Adipose tissue (tissue), 3 donors: ENCODE data around the gene RNF38. TPM values are rescaled to one million over a fixed set of nuclear protein-coding genes. Genes with fewer than 3 reads are reported as not detected.
A peak's percentile ranks its signal among the peaks of the same experiment; 100 is the strongest.
"Not testable (repeated sequence)": the region's sequence is repeated elsewhere in the genome, so short reads cannot be mapped to it uniquely, and the experiment has no call there.

Experiments used
- H3K27ac ChIP-seq: one replicate; pipeline ENCODE4 v1.5.1; 2013; ENCODE audit warnings: low read depth, low read length
- WGBS, 3 donors: extraction: QIAGEN DNeasy Blood & Tissue Kit; methylation state at CpG; one replicate each; pipeline ENCODE4 v1.1.7; 2013; 5-methylcytosine and 5-hydroxymethylcytosine counted together
- polyA plus RNA-seq, 3 donors: library from polyadenylated mRNA; stranded (reverse); fragments of 200-250 nt; gene quantifications; one replicate each; pipeline ENCODE4 v1.2.3, GENCODE V29; 2013
- donor health status: healthy with polysubstance abuse.
- donor health status: Bipolar disorder and iron deficiency.
- donor health status: healthy.

The RNF38 gene
- polyA plus RNA-seq, 3 donors, result 11.2 to 17.8 (median 14.5) TPM

DNA sequence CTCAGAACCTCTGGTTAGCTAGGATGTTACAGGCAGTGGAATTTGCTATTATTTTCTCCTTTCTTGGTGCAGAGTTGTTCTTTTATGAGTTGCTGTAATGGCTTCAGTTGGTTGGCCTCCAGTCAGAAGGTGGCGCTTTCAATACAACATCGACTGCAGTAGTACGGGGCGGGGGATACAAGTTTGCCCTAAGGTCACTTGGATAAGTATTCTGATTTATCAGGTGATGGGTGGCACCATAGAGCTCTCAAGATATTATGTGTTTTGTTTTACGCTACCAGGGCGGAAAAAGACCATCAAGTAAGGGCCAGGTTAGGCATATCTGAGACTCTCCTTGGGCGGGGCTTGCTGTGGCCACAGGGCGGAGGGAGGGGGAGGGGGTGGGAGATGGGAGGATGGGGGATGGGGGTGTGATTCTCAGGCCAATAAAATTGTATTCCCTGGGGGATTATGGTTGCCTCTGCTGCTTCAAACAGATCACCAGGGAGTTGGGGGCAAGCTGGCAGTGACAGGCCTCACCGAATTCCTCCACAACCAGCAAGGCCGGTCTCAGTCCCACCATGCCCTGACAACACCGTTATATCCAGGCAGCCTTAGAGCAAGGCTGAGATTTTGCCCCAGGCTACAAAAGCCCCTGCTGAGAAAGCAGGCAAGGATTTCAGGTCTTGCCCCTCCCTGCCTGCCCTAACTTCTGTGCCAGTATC is 15.9 kb upstream of the RNF38 start:
- H3K27ac ChIP-seq, result no peak overlapping the region

DNA sequence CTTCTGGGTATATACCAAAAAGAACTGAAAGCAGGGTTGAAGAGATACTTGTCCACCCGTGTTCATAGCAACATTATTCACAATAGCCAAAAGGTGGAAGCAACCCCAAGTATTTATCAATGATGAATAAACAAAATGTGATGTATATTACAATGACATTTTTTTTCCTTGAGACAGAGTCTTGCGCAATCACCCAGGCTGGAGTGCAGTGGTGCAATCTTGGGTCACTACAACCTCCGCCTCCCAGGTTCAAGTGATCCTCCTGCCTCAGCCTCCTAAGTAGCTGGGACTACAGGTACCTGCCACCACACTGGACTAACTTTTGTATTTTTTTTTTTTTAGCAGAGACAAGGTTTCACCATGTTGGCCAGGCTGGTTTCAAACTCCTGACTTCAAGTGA is 11.3 kb upstream of the RNF38 start:
- WGBS, 3 donors, result 92 to 96% (median 92%) methylated on average over 3 of the region's 3 CpGs
- H3K27ac ChIP-seq, result not testable (repeated sequence)

More for the DNA sequence above, 15.9 kb upstream of the RNF38 start:
- 94 to 99% (median 96%) methylated on average over 11 of the region's 11 CpGs for WGBS, 3 donors

DNA sequence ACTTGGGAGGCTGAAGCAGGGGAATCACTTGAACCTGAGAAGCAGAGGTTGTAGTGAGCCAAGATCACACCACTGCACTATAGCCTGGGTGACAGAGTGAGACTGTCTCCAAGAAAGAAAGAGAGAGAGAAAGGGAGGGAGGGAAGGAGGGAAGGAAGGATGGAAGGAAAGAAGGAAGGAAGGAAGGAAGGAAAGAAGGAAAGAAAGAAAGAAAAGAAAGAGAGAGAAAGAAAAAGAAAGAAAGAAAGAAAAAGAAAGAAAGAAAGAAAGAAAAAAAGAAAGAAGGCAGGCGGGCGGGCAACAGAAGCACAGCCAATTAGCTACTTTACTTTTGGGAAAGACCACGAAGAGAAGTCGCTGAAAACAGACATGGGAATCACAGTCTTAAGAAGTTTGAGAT is 9.0 kb upstream of the RNF38 start:
- not testable (repeated sequence) for H3K27ac ChIP-seq
- 93 to 98% (median 97%) methylated on average over 4 of the region's 4 CpGs for WGBS, 3 donors

DNA sequence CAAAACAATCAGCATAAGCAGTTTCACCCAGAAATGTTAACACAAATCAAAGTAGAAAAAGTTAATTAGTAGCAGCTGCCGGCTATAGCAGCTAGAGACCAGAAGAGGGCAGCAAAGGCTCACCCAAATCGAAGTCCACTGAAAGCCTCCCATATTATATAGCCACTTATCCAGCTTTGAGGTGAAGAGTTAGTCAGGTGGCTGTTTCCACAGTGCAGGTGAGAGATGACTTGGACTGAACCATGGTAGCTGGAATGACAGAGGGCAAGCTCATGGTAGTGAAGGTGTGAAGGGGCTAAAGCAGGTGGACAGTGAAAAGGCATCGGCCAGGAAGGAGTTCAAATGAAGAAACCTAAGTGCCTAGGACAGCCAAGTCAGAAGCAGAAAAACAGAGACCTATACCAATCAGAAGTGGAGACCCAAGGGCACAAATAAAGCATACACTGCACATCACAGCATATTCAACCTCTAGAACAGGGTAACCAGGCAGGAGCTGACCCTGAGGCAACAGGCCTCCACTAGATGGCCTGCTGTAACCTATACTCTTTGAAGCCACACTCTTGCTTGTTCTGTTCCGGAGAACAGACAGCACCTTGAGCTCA is 7.2 kb upstream of the RNF38 start:
- no peak overlapping the region for H3K27ac ChIP-seq
- WGBS, 3 donors, result 25 to 36% (median 30%) methylated on average over 4 of the region's 4 CpGs

DNA sequence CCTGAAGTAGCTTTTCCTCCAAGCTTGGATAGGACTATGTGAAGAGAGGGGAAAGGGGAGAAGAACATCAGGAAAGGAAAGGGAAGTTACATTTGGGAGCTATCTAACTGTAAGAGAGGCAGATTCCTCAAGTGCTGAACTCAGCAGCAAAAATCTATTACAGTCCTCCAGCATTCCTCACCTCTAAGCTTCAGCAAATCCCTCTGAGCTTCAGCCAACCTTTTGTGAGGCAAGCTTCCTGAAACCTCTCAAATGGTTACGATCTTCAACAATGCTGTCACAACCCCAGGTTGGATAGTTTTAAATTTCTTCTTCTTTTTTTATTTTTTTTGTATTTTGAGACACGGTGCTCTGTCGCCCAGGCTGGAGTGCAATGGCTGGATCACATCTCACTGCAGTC is 2.5 kb upstream of the RNF38 start:
- WGBS, 3 donors, result 65 to 83% (median 67%) methylated on average over 3 of the region's 3 CpGs
- no peak overlapping the region for H3K27ac ChIP-seq

DNA sequence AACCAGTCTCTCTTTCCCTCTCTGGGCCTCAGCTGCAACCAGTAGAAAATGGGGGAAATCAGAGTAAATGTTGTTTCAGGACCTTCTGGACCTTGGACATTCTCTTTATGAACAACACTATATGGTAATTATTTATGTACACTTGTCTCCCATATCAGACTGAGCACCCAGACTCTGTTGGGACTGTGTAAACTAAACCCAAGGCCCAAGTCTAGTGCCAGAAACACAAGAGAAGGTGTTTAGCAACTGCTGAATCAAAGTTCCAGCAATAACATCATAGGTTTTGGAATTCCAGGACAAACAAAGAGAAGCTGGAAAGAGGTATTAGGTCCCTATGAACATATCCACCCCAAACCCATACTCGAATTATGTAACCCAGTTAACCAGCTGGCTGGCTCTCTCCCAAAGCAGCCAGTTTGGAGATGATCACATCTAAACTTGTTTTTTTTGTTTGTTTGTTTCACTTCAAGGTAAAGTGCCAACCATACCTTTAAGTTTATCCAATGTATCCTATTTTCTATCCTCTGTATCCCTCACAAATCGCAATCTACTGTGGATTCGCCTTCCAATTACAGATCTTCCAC is 1.9 kb upstream of the RNF38 start:
- no peak overlapping the region for H3K27ac ChIP-seq
- 81 to 92% (median 90%) methylated on average over 3 of the region's 3 CpGs for WGBS, 3 donors

DNA sequence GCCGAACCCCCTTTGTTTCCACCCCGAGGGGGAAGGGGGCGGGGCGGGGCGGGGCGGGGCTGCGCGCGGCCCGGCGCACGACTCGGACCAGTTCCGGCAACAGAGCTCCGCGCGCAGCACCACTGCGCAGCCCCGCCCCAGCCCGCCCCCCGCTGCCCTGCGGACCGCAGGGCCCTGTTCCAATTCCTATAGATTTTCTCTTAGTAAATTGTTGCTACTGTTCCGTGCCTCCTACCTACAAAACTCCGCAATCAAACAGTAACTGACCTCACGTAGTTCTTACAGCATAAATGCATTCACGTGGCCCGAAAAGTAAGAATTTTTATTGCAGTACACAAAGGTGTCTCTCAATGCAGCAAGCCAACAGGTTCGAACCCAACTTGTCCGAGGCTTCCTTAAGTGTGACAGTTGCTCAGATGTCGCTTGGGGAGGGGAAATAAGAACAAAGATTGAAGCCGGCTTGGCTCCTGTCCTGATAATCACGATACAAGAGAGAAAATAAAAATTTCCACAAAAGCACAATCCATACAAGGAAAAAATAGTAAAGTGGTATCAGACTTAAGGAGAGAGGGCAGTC is 1.2 kb upstream of the RNF38 start:
- 1% methylated on average over 19 to 33 of the region's 33 CpGs for WGBS, 3 donors
- H3K27ac ChIP-seq, result no peak overlapping the region

DNA sequence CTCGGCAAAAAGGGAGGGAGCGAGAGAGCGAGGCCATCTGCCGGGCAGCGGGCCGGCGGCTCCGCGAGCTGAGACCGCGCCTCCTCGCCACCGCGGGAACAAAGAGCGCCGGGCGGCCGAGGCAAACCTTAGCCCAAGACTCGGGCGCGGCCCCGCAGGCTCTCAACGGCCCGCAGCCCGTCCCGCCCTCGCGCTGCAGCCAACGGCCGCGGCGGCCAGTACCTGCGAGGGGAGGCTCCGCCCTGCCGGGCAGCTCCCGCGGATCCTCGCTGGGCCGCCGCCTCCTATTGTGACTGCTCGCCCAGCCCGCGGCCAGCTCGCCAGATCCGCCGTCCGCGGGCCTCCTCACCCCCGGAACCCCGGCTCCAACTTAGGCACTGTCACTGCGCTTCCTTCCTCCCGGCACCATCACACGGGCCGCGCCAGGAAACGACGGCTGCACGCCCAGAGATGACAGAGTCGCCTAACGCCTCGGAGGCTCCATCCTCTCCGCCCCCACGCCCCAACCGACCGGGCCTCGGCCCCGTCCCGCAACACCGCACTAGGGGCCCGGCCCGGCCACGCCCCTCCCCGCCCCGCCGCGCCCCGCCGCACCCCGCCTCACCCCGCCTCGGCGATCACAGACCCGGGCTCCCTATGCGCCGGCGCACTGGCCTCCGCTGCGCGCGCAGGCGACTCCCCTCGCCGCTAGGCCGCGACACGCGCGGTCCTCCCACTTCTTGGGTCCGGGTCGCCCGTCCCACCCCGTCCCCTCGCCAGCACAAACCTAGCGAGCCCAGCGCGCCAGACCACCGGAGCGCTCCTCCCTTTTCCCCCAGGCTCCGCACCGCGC is 479 bp upstream of the RNF38 start:
- 0% methylated on average over 50 to 111 of the region's 111 CpGs for WGBS, 3 donors
- peak overlapping the region; percentile 68 for H3K27ac ChIP-seq

DNA sequence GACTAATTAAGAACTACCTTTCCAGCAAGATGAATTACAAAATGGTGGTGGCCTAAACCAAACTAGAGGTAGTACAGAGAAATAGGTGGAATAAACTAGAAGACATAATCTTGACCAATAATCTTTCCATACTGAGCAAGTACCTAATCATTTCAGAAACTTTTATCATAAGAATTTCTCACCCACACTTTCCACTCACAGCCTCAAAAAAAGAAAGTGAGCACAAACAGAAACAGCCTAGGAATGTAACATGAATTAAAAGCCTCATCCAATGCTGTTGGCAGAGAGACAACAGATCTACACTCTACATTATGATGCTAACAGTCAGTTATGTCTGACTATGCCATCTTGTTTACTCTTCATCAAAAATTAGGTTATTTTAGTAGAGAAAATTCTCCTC is 1.3 kb downstream of the RNF38 start:
- H3K27ac ChIP-seq, result no peak overlapping the region

DNA sequence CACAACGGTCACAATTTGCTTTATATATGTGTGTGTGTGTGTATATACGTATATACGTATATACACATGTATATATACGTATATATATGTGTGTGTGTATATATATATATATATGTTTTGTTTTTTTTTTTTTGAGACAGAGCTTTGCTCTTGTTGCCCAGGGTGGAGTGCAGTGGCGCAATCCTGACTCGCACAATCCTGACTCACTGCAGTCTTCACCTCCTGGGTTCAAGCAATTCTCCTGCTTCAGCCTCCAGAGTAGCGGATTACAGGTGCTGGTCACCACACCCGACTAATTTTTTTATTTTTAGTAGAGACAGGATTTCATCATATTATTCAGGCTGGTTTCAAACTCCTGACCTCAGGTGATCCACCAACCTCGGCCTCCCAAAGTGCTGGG is 3.1 kb downstream of the RNF38 start:
- 85 to 92% (median 91%) methylated on average over 9 of the region's 9 CpGs for WGBS, 3 donors
- H3K27ac ChIP-seq, result no peak overlapping the region

DNA sequence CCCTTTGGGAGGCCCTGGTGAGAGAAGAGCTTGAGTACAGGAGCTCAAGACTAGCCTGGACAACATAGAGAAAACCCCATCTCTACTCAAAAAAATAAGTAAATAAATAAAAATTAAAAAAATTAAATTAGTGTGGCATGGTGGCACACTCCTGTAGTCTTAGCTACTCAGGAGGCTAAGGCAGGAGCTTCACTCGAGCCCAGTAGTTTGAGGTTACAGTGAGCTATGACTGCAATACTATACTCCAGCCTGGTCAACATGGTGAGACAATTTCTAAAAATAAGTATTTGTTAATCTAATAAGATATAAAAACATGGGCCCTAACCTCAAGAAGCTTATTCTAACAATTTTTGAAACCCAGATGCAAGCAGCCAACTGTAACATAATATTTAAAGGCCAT is 7.6 kb downstream of the RNF38 start:
- no peak overlapping the region for H3K27ac ChIP-seq
- 86 to 90% (median 86%) methylated on average over 1 of the region's 1 CpG for WGBS, 3 donors

DNA sequence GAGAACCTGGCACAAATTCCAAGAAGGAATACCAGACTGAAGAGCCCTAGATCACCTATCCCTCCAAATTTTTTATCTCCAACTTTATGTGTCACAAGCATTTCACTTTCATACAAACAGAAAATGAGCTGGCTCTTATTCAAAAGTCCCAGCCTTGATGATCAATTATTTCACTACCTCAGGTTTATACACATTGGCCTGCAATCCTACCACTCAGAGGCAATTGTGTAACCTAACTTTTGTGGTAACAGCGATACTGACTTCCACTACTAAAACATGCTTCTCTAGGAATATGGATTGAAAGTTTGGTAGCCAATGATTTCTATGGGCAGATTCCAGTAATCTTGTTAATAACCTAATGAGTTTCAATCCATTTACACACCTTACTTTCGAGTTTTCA is 10.5 kb downstream of the RNF38 start:
- no peak overlapping the region for H3K27ac ChIP-seq
- 72 to 84% (median 74%) methylated on average over 2 of the region's 2 CpGs for WGBS, 3 donors

DNA sequence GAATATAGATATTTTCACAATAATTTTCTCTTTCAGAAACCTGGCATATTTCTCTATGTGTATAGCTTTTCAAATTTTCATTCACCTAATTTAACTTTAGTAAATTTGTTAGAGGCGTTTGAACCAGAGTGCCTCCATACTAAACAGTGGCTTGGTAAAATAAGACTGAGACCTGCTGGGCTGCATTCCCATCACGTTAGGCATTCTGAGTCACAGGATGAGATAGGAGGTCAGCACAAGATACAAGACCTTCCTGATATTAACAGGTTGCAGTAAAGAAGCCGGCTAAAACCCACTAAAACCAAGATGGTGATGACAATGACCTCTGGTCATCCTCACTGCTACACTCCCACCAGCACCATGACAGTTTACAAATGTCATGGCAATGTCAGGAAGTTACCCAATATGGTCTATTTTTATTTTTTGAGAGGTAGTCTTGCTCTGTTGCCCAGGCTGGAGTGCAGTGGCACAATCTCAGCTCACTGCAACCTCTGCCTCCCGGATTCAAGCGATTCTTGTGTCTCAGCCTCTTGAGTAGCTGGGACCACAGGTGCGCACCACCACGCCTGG is 13.6 kb downstream of the RNF38 start:
- WGBS, 3 donors, result 79 to 82% (median 82%) methylated on average over 7 of the region's 7 CpGs
- not testable (repeated sequence) for H3K27ac ChIP-seq

DNA sequence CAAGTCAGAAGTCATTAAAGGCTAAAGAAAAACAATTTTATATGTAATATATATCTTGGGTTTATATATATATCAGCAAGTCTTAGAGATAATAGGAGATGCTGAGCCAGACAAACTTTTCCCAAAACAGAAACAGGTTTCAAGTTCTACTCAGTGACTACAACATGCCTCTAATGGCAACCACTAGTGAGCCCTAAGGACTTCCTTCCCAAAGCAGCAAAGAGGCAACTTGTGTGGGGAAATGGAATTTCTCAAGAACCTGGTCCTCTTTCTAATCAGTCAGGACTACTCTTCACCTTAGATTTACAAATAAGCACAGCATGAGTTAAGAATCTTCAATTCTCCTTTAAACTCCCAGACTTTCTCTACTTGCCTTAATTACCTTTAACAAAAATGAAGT is 17.6 kb downstream of the RNF38 start:
- H3K27ac ChIP-seq, result no peak overlapping the region

DNA sequence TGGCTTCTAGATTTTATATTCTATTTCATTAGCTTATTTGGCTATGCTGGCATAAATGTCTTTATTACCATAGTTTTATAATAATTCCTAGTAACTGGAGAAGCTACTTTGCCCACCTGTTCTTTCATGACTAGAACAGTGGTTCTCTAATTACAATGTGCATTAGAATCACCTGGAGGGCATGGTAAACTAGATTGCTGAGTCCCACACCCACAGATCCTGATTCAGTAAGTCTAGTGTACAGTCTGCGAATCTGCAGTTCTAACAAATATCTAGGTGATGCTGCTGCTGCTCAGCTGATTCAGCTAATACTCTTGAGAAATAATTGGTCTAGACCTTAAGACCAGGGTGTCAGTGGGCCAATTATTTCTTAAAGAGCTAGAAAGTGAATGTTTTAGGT is 35.5 kb downstream of the RNF38 start:
- no peak overlapping the region for H3K27ac ChIP-seq
- 94 to 98% (median 97%) methylated on average over 1 of the region's 1 CpG for WGBS, 3 donors

DNA sequence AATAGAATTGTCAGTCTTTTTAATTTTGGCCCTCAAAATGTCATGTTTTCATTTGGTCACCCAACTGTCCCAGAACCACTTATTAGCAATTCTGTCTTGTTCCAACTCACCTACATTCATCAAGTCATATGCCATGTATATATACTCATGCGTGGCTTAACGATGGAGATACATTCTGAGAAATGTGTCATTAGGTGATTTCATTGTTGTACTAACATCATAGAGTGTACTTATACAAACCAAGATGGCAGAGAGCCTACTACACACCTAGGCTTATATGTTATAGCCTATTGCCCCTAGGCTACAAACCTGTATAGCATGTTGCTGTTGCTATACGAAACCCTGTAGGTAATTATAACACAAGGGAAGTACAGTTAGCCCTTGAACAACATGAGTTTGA is 36.6 kb downstream of the RNF38 start:
- no peak overlapping the region for H3K27ac ChIP-seq
- no CpG with 5 or more reads among the region's 3 CpGs for WGBS, 3 donors

DNA sequence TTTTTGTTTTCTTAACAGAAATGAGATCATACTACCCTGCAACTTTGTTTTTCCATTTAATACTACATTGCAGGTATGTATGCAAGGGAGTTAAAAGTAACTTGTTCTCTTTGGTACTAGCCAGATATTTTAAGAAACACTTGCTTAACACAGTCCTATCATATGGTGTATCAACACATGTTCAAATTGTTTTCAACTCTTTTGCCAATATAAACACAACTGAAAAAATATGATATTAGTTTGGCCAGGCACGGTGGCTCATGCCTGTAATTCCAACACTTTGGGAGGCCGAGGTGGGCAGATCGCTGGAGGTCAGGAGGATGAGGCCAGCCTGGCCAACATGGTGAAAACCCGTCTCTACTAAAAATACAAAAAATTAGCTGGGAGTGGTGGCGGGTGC is 41.6 kb downstream of the RNF38 start:
- WGBS, 3 donors, result 76 to 92% (median 91%) methylated on average over 5 of the region's 5 CpGs
- no peak overlapping the region for H3K27ac ChIP-seq

DNA sequence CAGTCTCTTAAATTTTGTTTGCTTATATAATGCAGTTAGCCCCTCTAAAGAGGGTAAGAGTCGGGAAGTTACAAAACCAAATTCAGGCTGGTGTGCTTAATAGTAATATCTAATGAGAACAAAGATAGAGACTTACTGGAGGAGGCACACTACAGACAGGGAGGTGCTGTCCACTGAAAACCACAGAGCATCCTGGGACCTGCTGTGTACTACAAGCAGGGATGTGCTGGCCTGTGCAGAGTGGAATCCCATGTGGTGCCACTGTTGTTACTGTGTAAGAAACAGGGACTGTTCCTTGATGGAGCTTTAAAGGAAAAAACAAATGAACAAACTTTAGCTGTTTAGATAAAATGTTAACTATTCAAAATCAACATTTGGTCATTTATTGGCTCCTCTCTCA is 42.4 kb downstream of the RNF38 start:
- 75 to 85% (median 77%) methylated on average over 1 of the region's 1 CpG for WGBS, 3 donors
- H3K27ac ChIP-seq, result no peak overlapping the region

DNA sequence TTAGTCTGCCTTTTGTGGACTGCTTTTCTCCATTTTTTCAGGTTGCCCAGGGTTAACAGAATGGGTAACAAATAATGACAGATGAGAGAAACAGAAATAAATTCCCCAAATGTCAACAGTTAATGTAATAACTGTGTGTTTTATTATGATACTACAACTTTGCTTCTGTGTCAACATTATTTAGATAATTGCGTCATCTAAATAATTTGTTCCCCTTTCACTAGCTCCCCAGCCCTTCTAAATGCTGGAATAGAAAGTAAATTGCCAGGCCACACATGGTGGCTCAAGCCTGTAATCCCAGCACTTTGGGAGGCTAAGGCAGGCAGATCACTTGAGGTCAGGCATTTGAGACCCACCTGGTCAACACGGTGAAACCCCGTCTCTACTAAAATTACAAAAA is 53.5 kb downstream of the RNF38 start:
- WGBS, 3 donors, result 81 to 96% (median 89%) methylated on average over 3 of the region's 3 CpGs
- H3K27ac ChIP-seq, result no peak overlapping the region
